Activated CD4-positive, alpha-beta memory T cell treated with anti-CD3 and anti-CD28 coated beads for 36 hours (primary cell): ENCODE data around the gene WDR1. TPM values are rescaled to one million over a fixed set of nuclear protein-coding genes. Genes with fewer than 3 reads are reported as not detected.
A peak's percentile ranks its signal among the peaks of the same experiment; 100 is the strongest.

Experiments
- CTCF ChIA-PET: fragments of 350-600 bp; sonication (Branson Sonifier 250); formaldehyde crosslinking; loops from one replicate; lab custom pipeline; 2021; ENCODE audit warnings: antibody characterized with exemption, inconsistent platforms; lab: Charles Lee
- POLR2A ChIA-PET: fragments of 350-600 bp; sonication (Branson Sonifier 250); formaldehyde crosslinking; loops from one replicate; lab custom pipeline; 2021; ENCODE audit warnings: antibody characterized with exemption; lab: Charles Lee
- DNase-seq: peaks from one replicate; pipeline ENCODE4 v3.0.0-alpha.2; 2020
- H3K27ac Mint-ChIP-seq: one replicate; pipeline ENCODE4 v1.8.0; 2021; ENCODE audit warnings: mixed read lengths
- H3K27me3 Mint-ChIP-seq: one replicate; pipeline ENCODE4 v1.8.0; 2021; ENCODE audit warnings: mixed read lengths
- H3K36me3 Mint-ChIP-seq: one replicate; pipeline ENCODE4 v1.8.0; 2021; ENCODE audit warnings: mixed read lengths
- H3K4me1 Mint-ChIP-seq: one replicate; pipeline ENCODE4 v1.8.0; 2021; ENCODE audit warnings: low read depth, mixed read lengths
- H3K4me3 Mint-ChIP-seq: one replicate; pipeline ENCODE4 v1.8.0; 2021; ENCODE audit warnings: mild to moderate bottlenecking, mixed read lengths
- H3K9me3 Mint-ChIP-seq: one replicate; pipeline ENCODE4 v1.8.0; 2021; ENCODE audit warnings: mixed read lengths
- intact Hi-C: fragments of 100-400 bp; cut with micrococcal nuclease; formaldehyde crosslinking; loops from one replicate; pipeline ENCODE4 v1.15.1; 2023
- total RNA-seq, 2 experiments: library from RNA; stranded (reverse); gene quantifications; one replicate each; pipeline ENCODE4 v1.2.3, GENCODE V29; 2021

The WDR1 gene
- total RNA-seq, 2 experiments from 2014 or later: 351 to 353 TPM

GRCh38 chr4:10094841-10095240 lies 21.8 kb downstream of the WDR1 start:
- no peak for DNase-seq
- intact Hi-C loops: no loop called here
- ChIA-PET POLR2A (interaction anchor here (2.8 to 2.9 kb wide), 2 partner anchors 11 to 23 kb away, joined by 24 to 26 read pairs; partner anchors contain the start of gene WDR1), CTCF (interaction anchor here (1.1 to 3.8 kb wide), 3 partner anchors 14 to 63 kb away, joined by 3 to 20 read pairs (median 4); partner anchors contain the start of gene WDR1)
- no peaks in the 10 kb centered on the region for H3K27me3 Mint-ChIP-seq
- H3K36me3 Mint-ChIP-seq: peaks cover 82% of the 10 kb centered on the region
- no peak overlapping the region for H3K4me3 Mint-ChIP-seq
- H3K4me1 Mint-ChIP-seq: peaks cover 86% of the 10 kb centered on the region
- no peaks in the 10 kb centered on the region for H3K9me3 Mint-ChIP-seq
- peak overlapping the region; percentile 92 for H3K27ac Mint-ChIP-seq

GRCh38 chr4:10093801-10094552 lies 22.6 kb downstream of the WDR1 start:
- Mint-ChIP-seq H3K4me3 (no peak overlapping the region), H3K27me3 (no peaks in the 10 kb centered on the region), H3K27ac (peak overlapping the region; percentile 92), H3K36me3 (peaks cover 83% of the 10 kb centered on the region), H3K4me1 (peaks cover 78% of the 10 kb centered on the region), H3K9me3 (no peaks in the 10 kb centered on the region)
- POLR2A ChIA-PET: interaction anchor here (0.9 to 1.4 kb wide), 2 partner anchors 13 to 23 kb away, joined by 3 to 9 read pairs; partner anchors contain the start of gene WDR1
- intact Hi-C loops: no loop called here
- CTCF ChIA-PET: interaction anchor here (1.7 to 3.8 kb wide), 3 partner anchors 13 to 64 kb away, joined by 4 to 20 read pairs (median 4); partner anchors contain the start of gene WDR1
- peak; percentile 60 for DNase-seq

- CTCF ChIA-PET: interaction anchor here (1.7 to 3.8 kb wide), 3 partner anchors 13 to 65 kb away, joined by 4 to 20 read pairs (median 4); partner anchors contain the start of gene WDR1
- H3K36me3 Mint-ChIP-seq: peaks cover 81% of the 10 kb centered on the region
- POLR2A ChIA-PET: interaction anchor here (0.9 to 1.4 kb wide), 2 partner anchors 14 to 24 kb away, joined by 3 to 9 read pairs; partner anchors contain the start of gene WDR1
- no peaks in the 10 kb centered on the region for H3K27me3 Mint-ChIP-seq
- H3K9me3 Mint-ChIP-seq: no peaks in the 10 kb centered on the region
- no peak overlapping the region for H3K4me3 Mint-ChIP-seq
- intact Hi-C loops: no loop called here
- H3K4me1 Mint-ChIP-seq: peaks cover 70% of the 10 kb centered on the region
- H3K27ac Mint-ChIP-seq: peak overlapping the region; percentile 87
- no peak for DNase-seq
These were observed 23.4 kb downstream of the WDR1 start for GRCh38 chr4:10093271-10093621.

GRCh38 chr4:10092481-10093270 lies 23.9 kb downstream of the WDR1 start:
- POLR2A ChIA-PET: interaction anchor here (0.6 to 1.4 kb wide), 2 partner anchors 16 to 25 kb away, joined by 3 to 9 read pairs; partner anchors contain the start of gene WDR1
- peaks cover 66% of the 10 kb centered on the region for H3K4me1 Mint-ChIP-seq

GRCh38 chr4:10091531-10092181 lies 24.9 kb downstream of the WDR1 start:
- H3K27me3 Mint-ChIP-seq: no peaks in the 10 kb centered on the region
- H3K27ac Mint-ChIP-seq: peak overlapping the region; percentile 87
- peaks cover 82% of the 10 kb centered on the region for H3K36me3 Mint-ChIP-seq
- no peak for DNase-seq
- H3K4me3 Mint-ChIP-seq: no peak overlapping the region
- peaks cover 56% of the 10 kb centered on the region for H3K4me1 Mint-ChIP-seq
- H3K9me3 Mint-ChIP-seq: no peaks in the 10 kb centered on the region
- intact Hi-C loops: no loop called here
- ChIA-PET POLR2A (interaction anchor here (0.6 kb wide), 1 partner anchor 17 kb away, joined by 3 read pairs; no protein-coding TSS in a partner anchor), CTCF (interaction anchor here (0.7 kb wide), 1 partner anchor 26 kb away, joined by 3 read pairs; no protein-coding TSS in a partner anchor)

More at GRCh38 chr4:10092481-10093270, 23.9 kb downstream of the WDR1 start:
- Mint-ChIP-seq H3K4me3 (no peak overlapping the region), H3K36me3 (peaks cover 82% of the 10 kb centered on the region), H3K9me3 (no peaks in the 10 kb centered on the region), H3K27ac (peak overlapping the region; percentile 87), H3K27me3 (no peaks in the 10 kb centered on the region)
- CTCF ChIA-PET: interaction anchor here (0.7 to 1.7 kb wide), 2 partner anchors 14 to 25 kb away, joined by 3 to 4 read pairs; no protein-coding TSS in a partner anchor
- no peak for DNase-seq
- intact Hi-C loops: no loop called here

- peaks cover 81% of the 10 kb centered on the region for H3K36me3 Mint-ChIP-seq
- intact Hi-C loops: no loop called here
- DNase-seq: no peak
- H3K4me1 Mint-ChIP-seq: peaks cover 46% of the 10 kb centered on the region
- ChIA-PET CTCF (no interaction called here), POLR2A (no interaction called here)
- H3K27ac Mint-ChIP-seq: peak overlapping the region; percentile 42
- H3K27me3 Mint-ChIP-seq: no peaks in the 10 kb centered on the region
- no peak overlapping the region for H3K4me3 Mint-ChIP-seq
- H3K9me3 Mint-ChIP-seq: no peaks in the 10 kb centered on the region
These were observed 25.9 kb downstream of the WDR1 start for GRCh38 chr4:10090467-10091250.

GRCh38 chr4:10089346-10089745 lies 27.3 kb downstream of the WDR1 start:
- intact Hi-C loops: no loop called here
- ChIA-PET POLR2A (no interaction called here), CTCF (interaction anchor here (0.5 to 1.7 kb wide), 3 partner anchors 29 to 450 kb away, joined by 3 to 4 read pairs (median 3); no protein-coding TSS in a partner anchor)
- H3K27ac Mint-ChIP-seq: peak overlapping the region; percentile 23
- peaks cover 33% of the 10 kb centered on the region for H3K4me1 Mint-ChIP-seq
- H3K4me3 Mint-ChIP-seq: no peak overlapping the region
- DNase-seq: no peak
- no peaks in the 10 kb centered on the region for H3K27me3 Mint-ChIP-seq
- peaks cover 80% of the 10 kb centered on the region for H3K36me3 Mint-ChIP-seq
- no peaks in the 10 kb centered on the region for H3K9me3 Mint-ChIP-seq

- intact Hi-C loops: no loop called here
- CTCF ChIA-PET: interaction anchor here (1.7 kb wide), 1 partner anchor 30 kb away, joined by 4 read pairs; no protein-coding TSS in a partner anchor
- no peak for DNase-seq
- H3K4me1 Mint-ChIP-seq: peaks cover 23% of the 10 kb centered on the region
- peaks cover 74% of the 10 kb centered on the region for H3K36me3 Mint-ChIP-seq
- H3K27ac Mint-ChIP-seq: peak overlapping the region; percentile 13
- H3K27me3 Mint-ChIP-seq: no peaks in the 10 kb centered on the region
- H3K4me3 Mint-ChIP-seq: no peak overlapping the region
- POLR2A ChIA-PET: no interaction called here
- H3K9me3 Mint-ChIP-seq: no peaks in the 10 kb centered on the region
These were observed 28.2 kb downstream of the WDR1 start for GRCh38 chr4:10088135-10089010.

- Mint-ChIP-seq H3K9me3 (no peaks in the 10 kb centered on the region), H3K27ac (no peak overlapping the region), H3K36me3 (peaks cover 75% of the 10 kb centered on the region), H3K27me3 (no peaks in the 10 kb centered on the region), H3K4me1 (peaks cover 12% of the 10 kb centered on the region), H3K4me3 (no peak overlapping the region)
- intact Hi-C loops: no loop called here
- no peak for DNase-seq
- CTCF ChIA-PET: no interaction called here
- POLR2A ChIA-PET: interaction anchor here (0.8 kb wide), 1 partner anchor 30 kb away, joined by 3 read pairs; no protein-coding TSS in a partner anchor
These were observed 29.3 kb downstream of the WDR1 start for GRCh38 chr4:10087152-10087791.
